GM18526 (cell line): ENCODE results near the gene ANO10.

Experiments
- POLR2A ChIP-seq: IDR thresholded peaks from 3 replicates; pipeline ENCODE4 v1.6.1; 2011; ENCODE audit not compliant: insufficient read length; ENCODE audit errors: extremely low read depth

ANO10 gene

GRCh38 chr3:43533009-43533408, 88.8 kb downstream of the ANO10 start:
- TF ChIP-seq POLR2A = no peak

GRCh38 chr3:43531835-43532234, 90.0 kb downstream of the ANO10 start:
- TF ChIP-seq POLR2A = no peak

- TF ChIP-seq POLR2A = no peak
Measured at GRCh38 chr3:43528498-43529099, 93.2 kb downstream of the ANO10 start.

- TF ChIP-seq POLR2A = no peak
Measured at GRCh38 chr3:43526956-43527355, 94.9 kb downstream of the ANO10 start.

- no peak for TF ChIP-seq POLR2A
Measured at GRCh38 chr3:43525941-43526607, 95.7 kb downstream of the ANO10 start.

- no peak for TF ChIP-seq POLR2A
Measured at GRCh38 chr3:43525386-43525785, 96.4 kb downstream of the ANO10 start.

- no peak for TF ChIP-seq POLR2A
Measured at GRCh38 chr3:43523454-43524053, 98.3 kb downstream of the ANO10 start.

GRCh38 chr3:43522727-43523362, 99.0 kb downstream of the ANO10 start:
- TF ChIP-seq POLR2A = no peak

- no peak for TF ChIP-seq POLR2A
Measured at GRCh38 chr3:43521941-43522340, 99.9 kb downstream of the ANO10 start.

- no peak for TF ChIP-seq POLR2A
Measured at GRCh38 chr3:43515970-43516635, 105.7 kb downstream of the ANO10 start.

GRCh38 chr3:43515208-43515917, 106.4 kb downstream of the ANO10 start:
- TF ChIP-seq POLR2A = no peak

GRCh38 chr3:43512754-43513404, 108.9 kb downstream of the ANO10 start:
- no peak for TF ChIP-seq POLR2A

GRCh38 chr3:43506644-43507043, 115.2 kb downstream of the ANO10 start:
- no peak for TF ChIP-seq POLR2A

GRCh38 chr3:43505351-43505750, 116.5 kb downstream of the ANO10 start:
- no peak for TF ChIP-seq POLR2A
